ENCODE measurements around the gene RIC1.

- TF ChIP-seq PRDM1 (tag by site-specific recombination; IDR thresholded peaks at IDR 0.05) = no peak
- no peak for TF ChIP-seq CTCF (tag by site-specific recombination; IDR thresholded peaks at IDR 0.05)
- TF ChIP-seq HOXA7 (CRISPR knock-in tag; IDR thresholded peaks at IDR 0.05; ENCODE audit: borderline replicate concordance) = no peak
- TF ChIP-seq PRDM10 (tag by site-specific recombination; IDR thresholded peaks at IDR 0.05) = no peak
- no peak for TF ChIP-seq ZNF362 (tag by site-specific recombination; IDR thresholded peaks at IDR 0.05)
- TF ChIP-seq TCF7L2 (IDR thresholded peaks at IDR 0.05; ENCODE audit: borderline replicate concordance, low read depth, low read length) = no peak
- no peak for TF ChIP-seq ZNF76 (tag by site-specific recombination; IDR thresholded peaks at IDR 0.05; ENCODE audit: borderline replicate concordance, low read depth)
- TF ChIP-seq ZNF548 (tag by site-specific recombination; IDR thresholded peaks at IDR 0.05) = no peak
- no peak for TF ChIP-seq ZBTB7A (tag by site-specific recombination; IDR thresholded peaks at IDR 0.05; ENCODE audit: low read depth)
- no peak for TF ChIP-seq ZNF274 (IDR thresholded peaks at IDR 0.05; ENCODE audit: low read length)
- no peak for TF ChIP-seq ZNF274 (tag by site-specific recombination; IDR thresholded peaks at IDR 0.05; ENCODE audit: borderline replicate concordance)
- no peak for TF ChIP-seq ZBTB21 (tag by site-specific recombination; IDR thresholded peaks at IDR 0.05)
- TF ChIP-seq ZFP41 (tag by site-specific recombination; IDR thresholded peaks at IDR 0.05; ENCODE audit: borderline replicate concordance) = no peak
- TF ChIP-seq TSHZ1 (tag by site-specific recombination; IDR thresholded peaks at IDR 0.05; ENCODE audit: borderline replicate concordance) = no peak
Measured at GRCh38 chr9:5688109-5688508, 59.2 kb downstream of the RIC1 start.
